IMR-90 (cell line): Measurements from ENCODE around the gene PPIL4. TPM values are rescaled to one million over a fixed set of nuclear protein-coding genes. Genes with fewer than 3 reads are reported as not detected.

Source experiments
- ATAC-seq: fragments of 200-7000 bp; cut with Tn5 transposase; 2 replicates; pipeline ENCODE4 v1.9.1; 2020; ENCODE audit warnings: low read depth, mild to moderate bottlenecking, moderate library complexity
- BruUV-seq: library from RNA; stranded (reverse); fragments of 400-500 nt; replicated peaks from 2 replicates; lab custom pipeline; 2021; lab: Mats Ljungman, UMichigan
- CTCF ChIA-PET: fragments of 300-600 bp; formaldehyde crosslinking; extraction: SDS; loops from one replicate; lab custom pipeline; 2021; ENCODE audit warnings: antibody characterized with exemption; lab: Yijun Ruan, JAX
- POLR2A ChIA-PET: fragments of 300-600 bp; sonication (Branson Sonifier 250); formaldehyde crosslinking; loops from one replicate; lab custom pipeline; 2022; ENCODE audit warnings: antibody characterized with exemption; ENCODE audit not compliant: unreplicated experiment; lab: Charles Lee
- DNase-seq: peaks from one replicate; pipeline ENCODE4 v3.0.0; 2013
- H2AFZ ChIP-seq: replicated peaks from 2 replicates; pipeline ENCODE3; 2013; ENCODE audit warnings: low read length, mild to moderate bottlenecking; ENCODE audit not compliant: poor library complexity
- H2AK5ac ChIP-seq: 2 replicates; pipeline ENCODE4 v1.6.1; 2013; ENCODE audit warnings: low read depth, low read length, inconsistent platforms
- H2AK9ac ChIP-seq: replicated peaks from 2 replicates; pipeline ENCODE3; 2013; ENCODE audit warnings: mild to moderate bottlenecking, low read depth, low read length, moderate library complexity; ENCODE audit not compliant: poor library complexity
- H2BK120ac ChIP-seq: 2 replicates; pipeline ENCODE4 v1.6.1; 2013; ENCODE audit warnings: low read depth, low read length, inconsistent platforms
- H2BK15ac ChIP-seq: 3 replicates; pipeline ENCODE4 v1.6.1; 2013; ENCODE audit warnings: low read depth, low read length, inconsistent platforms
- H2BK20ac ChIP-seq: 2 replicates; pipeline ENCODE4 v1.6.1; 2013; ENCODE audit warnings: low read depth, mild to moderate bottlenecking, inconsistent platforms, low read length, moderate library complexity
- H2BK5ac ChIP-seq: 2 replicates; pipeline ENCODE4 v1.6.1; 2013; ENCODE audit warnings: mild to moderate bottlenecking, low read depth, low read length, inconsistent platforms; ENCODE audit not compliant: poor library complexity, severe bottlenecking
- H3K14ac ChIP-seq: replicated peaks from 2 replicates; pipeline ENCODE4 v1.6.1; 2013; ENCODE audit warnings: low read depth, low read length, inconsistent platforms
- H3K18ac ChIP-seq: 2 replicates; pipeline ENCODE4 v1.6.1; 2013; ENCODE audit warnings: low read depth, low read length, control low read depth
- H3K23ac ChIP-seq: 2 replicates; pipeline ENCODE4 v1.6.1; 2013; ENCODE audit warnings: low read depth, low read length, inconsistent platforms
- H3K27ac ChIP-seq: 2 replicates; pipeline ENCODE4 v1.5.1; 2013; ENCODE audit warnings: mild to moderate bottlenecking, control low read depth, low read length; ENCODE audit not compliant: insufficient read depth
- H3K27me3 ChIP-seq: 2 replicates; pipeline ENCODE4 v1.6.1; 2013; ENCODE audit warnings: low read length; ENCODE audit not compliant: control insufficient read depth, insufficient read depth
- H3K36me3 ChIP-seq: 2 replicates; pipeline ENCODE4 v1.6.1; 2013; ENCODE audit warnings: low read length, mixed read lengths; ENCODE audit not compliant: control insufficient read depth, insufficient read depth
- H3K4ac ChIP-seq: 2 replicates; pipeline ENCODE4 v1.6.1; 2013; ENCODE audit warnings: low read depth, low read length, inconsistent platforms
- H3K4me1 ChIP-seq: 2 replicates; pipeline ENCODE4 v1.6.1; 2013; ENCODE audit warnings: low read length, mixed read lengths; ENCODE audit not compliant: control insufficient read depth, insufficient read depth
- H3K4me2 ChIP-seq: 2 replicates; pipeline ENCODE4 v1.6.1; 2013; ENCODE audit warnings: low read depth, mild to moderate bottlenecking, control low read depth, low read length, moderate library complexity
- H3K4me3 ChIP-seq: 2 replicates; pipeline ENCODE4 v1.5.1; 2013; ENCODE audit warnings: low read depth, mild to moderate bottlenecking, control low read depth, low read length, moderate library complexity; ENCODE audit not compliant: insufficient read depth
- H3K56ac ChIP-seq: 2 replicates; pipeline ENCODE4 v1.6.1; 2013; ENCODE audit warnings: low read length, inconsistent platforms; ENCODE audit not compliant: insufficient read depth; ENCODE audit errors: extremely low read depth
- H3K79me1 ChIP-seq, 2 experiments: 2 replicates each; pipeline ENCODE4 v1.6.1; 2013; ENCODE audit warnings: low read length in 2 of 2, inconsistent platforms in 1 of 2, low read depth in 1 of 2
- H3K9ac ChIP-seq: 2 replicates; pipeline ENCODE4 v1.6.1; 2013; ENCODE audit warnings: low read depth, low read length, control low read depth
- H3K9me1 ChIP-seq: 2 replicates; pipeline ENCODE4 v1.6.1; 2013; ENCODE audit warnings: low read length, inconsistent platforms; ENCODE audit not compliant: insufficient read depth
- H3K9me3 ChIP-seq: 2 replicates; pipeline ENCODE4 v1.6.1; 2013; ENCODE audit warnings: low read length; ENCODE audit not compliant: control insufficient read depth, insufficient read depth
- H4K20me1 ChIP-seq: 2 replicates; pipeline ENCODE4 v1.6.1; 2013; ENCODE audit warnings: low read length, inconsistent platforms; ENCODE audit not compliant: insufficient read depth
- H4K5ac ChIP-seq: 2 replicates; pipeline ENCODE4 v1.6.1; 2013; ENCODE audit warnings: mild to moderate bottlenecking, low read depth, low read length, control low read depth
- H4K8ac ChIP-seq, 2 experiments: 2 replicates each; pipeline ENCODE4 v1.6.1; 2013; ENCODE audit warnings: low read depth in 2 of 2, low read length in 2 of 2, control low read depth in 1 of 2, inconsistent platforms in 1 of 2
- H4K91ac ChIP-seq: 2 replicates; pipeline ENCODE4 v1.6.1; 2013; ENCODE audit warnings: low read depth, low read length, inconsistent platforms; ENCODE audit not compliant: insufficient read depth
- MXI1 ChIP-seq: IDR thresholded peaks from 2 replicates; pipeline ENCODE4 v1.6.1; 2012; ENCODE audit warnings: low read depth, mild to moderate bottlenecking, low read length, moderate library complexity, borderline replicate concordance
- POLR2A ChIP-seq: IDR thresholded peaks from 2 replicates; pipeline ENCODE4 v1.6.1; 2012; ENCODE audit warnings: mild to moderate bottlenecking, low read depth, low read length
- WGBS, 2 experiments: methylation state at CpG; one replicate each; pipeline versions ENCODE4 v1.1.5 to v1.1.7; 2013; ENCODE audit warnings: missing lambda C conversion rate in 2 of 2; ENCODE audit not compliant: insufficient read length in 1 of 2; ENCODE audit errors: extremely low coverage in 2 of 2; 5-methylcytosine and 5-hydroxymethylcytosine counted together
- dilution Hi-C: fragments of 300-500 bp; cut with HindIII; formaldehyde crosslinking; loops from one replicate; pipeline ENCODE4 v1.14.3; 2018; ENCODE audit warnings: low sequenced_read_pairs; ENCODE audit not compliant: unreplicated experiment
- in situ Hi-C: fragments of 300-500 bp; cut with MboI; formaldehyde crosslinking; loops from 3 replicates; pipeline ENCODE4 v1.14.3; 2019; ENCODE audit warnings: low sequenced_read_pairs, inconsistent platforms, mixed read lengths
- intact Hi-C: fragments of 100-400 bp; cut with micrococcal nuclease; formaldehyde crosslinking; loops from 2 replicates; pipeline ENCODE4 v1.10.0; 2022
- polyA plus RNA-seq, 3 experiments: library from polyadenylated mRNA; depleted of rRNA; stranded (reverse); fragments of >200 nt; gene quantifications; 2 replicates each; pipeline ENCODE4 v1.2.3, GENCODE V29; 2012; ENCODE audit warnings: low replicate concordance in 1 of 3
- total RNA-seq: library from RNA; depleted of rRNA; stranded (reverse); fragments of >200 nt; gene quantifications from 2 replicates; pipeline ENCODE4 v1.2.3, GENCODE V29; 2012
- TF ChIP-seq, protein P1 (sequence below): conservative IDR thresholded peaks from 2 replicates; pipeline ENCODE4 v1.5.1; 2012; ENCODE audit warnings: mild to moderate bottlenecking, low read depth, low read length, improper control_type of control experiment

The PPIL4 gene
- total and polyA plus RNA-seq, 2 of the 4 experiments (the other 2 are of a cell fraction): 10.6 to 13.3 TPM

- Histone ChIP-seq H3K27me3 (peaks cover 3% of the 10 kb centered on the region), H2AK9ac (no peak overlapping the region), H4K5ac (no peak overlapping the region), H4K20me1 (no peaks in the 10 kb centered on the region), H4K8ac (no peak overlapping the region), H2BK20ac (no peak overlapping the region), H3K4me2 (no peak overlapping the region), H3K79me1 (peaks cover 0 to 3% of the 10 kb centered on the region in 2 experiments; a peak in 1 of 4 replicates), H3K9ac (no peak overlapping the region), H3K4ac (no peak overlapping the region), H3K27ac (no peak overlapping the region), H2BK120ac (no peak overlapping the region), H2AFZ (no peak overlapping the region), H3K56ac (no peak overlapping the region), H3K18ac (no peak overlapping the region), H2BK5ac (no peak overlapping the region), H2BK15ac (no peak overlapping the region), H3K36me3 (no peaks in the 10 kb centered on the region), H3K9me1 (peaks cover 3% of the 10 kb centered on the region), H3K9me3 (no peaks in the 10 kb centered on the region), H2AK5ac (no peak overlapping the region), H3K23ac (no peak overlapping the region), H4K91ac (no peak overlapping the region), H3K14ac (no peak overlapping the region), H3K4me3 (no peak overlapping the region), H3K4me1 (peaks cover 3% of the 10 kb centered on the region)
- WGBS, 2 experiments: no CpG with 5 or more reads among the region's 3 CpGs
- TF ChIP-seq, protein P1, sequence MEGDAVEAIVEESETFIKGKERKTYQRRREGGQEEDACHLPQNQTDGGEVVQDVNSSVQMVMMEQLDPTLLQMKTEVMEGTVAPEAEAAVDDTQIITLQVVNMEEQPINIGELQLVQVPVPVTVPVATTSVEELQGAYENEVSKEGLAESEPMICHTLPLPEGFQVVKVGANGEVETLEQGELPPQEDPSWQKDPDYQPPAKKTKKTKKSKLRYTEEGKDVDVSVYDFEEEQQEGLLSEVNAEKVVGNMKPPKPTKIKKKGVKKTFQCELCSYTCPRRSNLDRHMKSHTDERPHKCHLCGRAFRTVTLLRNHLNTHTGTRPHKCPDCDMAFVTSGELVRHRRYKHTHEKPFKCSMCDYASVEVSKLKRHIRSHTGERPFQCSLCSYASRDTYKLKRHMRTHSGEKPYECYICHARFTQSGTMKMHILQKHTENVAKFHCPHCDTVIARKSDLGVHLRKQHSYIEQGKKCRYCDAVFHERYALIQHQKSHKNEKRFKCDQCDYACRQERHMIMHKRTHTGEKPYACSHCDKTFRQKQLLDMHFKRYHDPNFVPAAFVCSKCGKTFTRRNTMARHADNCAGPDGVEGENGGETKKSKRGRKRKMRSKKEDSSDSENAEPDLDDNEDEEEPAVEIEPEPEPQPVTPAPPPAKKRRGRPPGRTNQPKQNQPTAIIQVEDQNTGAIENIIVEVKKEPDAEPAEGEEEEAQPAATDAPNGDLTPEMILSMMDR: peak; percentile 16; the same call in 1 of the 2 replicates
- TF ChIP-seq POLR2A (no peak), MXI1 (no peak)
- dilution Hi-C loops (no loop called here), intact Hi-C loops (no loop called here), in situ Hi-C loops (no loop called here)
- DNase-seq (no peak), ATAC-seq (0 out of 2 replicates have a peak, but pooled peaks have one; percentile 18)
- ChIA-PET CTCF (interaction anchor here (0.6 kb wide), 2 partner anchors 22 to 154 kb away, joined by 3 to 7 read pairs; no protein-coding TSS in a partner anchor), POLR2A (no interaction called here)
- BruUV-seq: no TSS peak
Measured at GRCh38 chr6:149560736-149561135, 14.9 kb upstream of the PPIL4 start.
